Measurements from ENCODE around the gene RALGPS1. TPM values are rescaled to one million over a fixed set of nuclear protein-coding genes. Genes with fewer than 3 reads are reported as not detected.

The RALGPS1 gene
- total and polyA plus RNA-seq, 2 experiments from 2014 or later: 13.1 to 22.1 TPM

- TF ChIP-seq EZH2phosphoT487 (IDR thresholded peaks at IDR 0.05; ENCODE audit: low read depth, severe bottlenecking, unreplicated experiment): no peak
- TF ChIP-seq EZH2 (IDR thresholded peaks at IDR 0.05; ENCODE audit: borderline replicate concordance): no peak
- no peak for TF ChIP-seq CTCF (IDR thresholded peaks at IDR 0.05; ENCODE audit: poor library complexity)
- Histone ChIP-seq H3K27ac (no peak overlapping the region), H3K36me3 (replicated peaks; ENCODE audit: insufficient read depth, low read depth) (no peaks in the 10 kb centered on the region), H3K9me3 (ENCODE audit: low read depth) (no peaks in the 10 kb centered on the region), H3K27me3 (no peaks in the 10 kb centered on the region), H4K20me1 (ENCODE audit: insufficient read depth, poor library complexity, severe bottlenecking) (no peaks in the 10 kb centered on the region), H3K4me3 (no peak overlapping the region), H3K4me1 (ENCODE audit: insufficient read depth) (peaks cover 7% of the 10 kb centered on the region), H3K4me2 (no peak overlapping the region), H3K79me2 (no peaks in the 10 kb centered on the region), H3K9me2 (replicated peaks; ENCODE audit: insufficient read depth) (no peaks in the 10 kb centered on the region), H2AFZ (no peak overlapping the region)
- 61% methylated on average over 2 of the region's 2 CpGs for WGBS (ENCODE audit: low lambda C conversion rate, missing lambda C conversion rate)
- no peak for DNase-seq (ENCODE audit: low spot score)
Measured at GRCh38 chr9:126991183-126991582, 76.6 kb downstream of the RALGPS1 start.

- no peak overlapping the region for H3K27ac ChIP-seq
- H4K20me1 ChIP-seq (ENCODE audit: insufficient read depth, poor library complexity, severe bottlenecking): no peaks in the 10 kb centered on the region
- H3K9me2 ChIP-seq (replicated peaks; ENCODE audit: insufficient read depth): no peaks in the 10 kb centered on the region
- no peak for TF ChIP-seq EZH2 (IDR thresholded peaks at IDR 0.05; ENCODE audit: borderline replicate concordance)
- no peak for TF ChIP-seq EZH2phosphoT487 (IDR thresholded peaks at IDR 0.05; ENCODE audit: low read depth, severe bottlenecking, unreplicated experiment)
- TF ChIP-seq CTCF (IDR thresholded peaks at IDR 0.05; ENCODE audit: poor library complexity): no peak
- no peaks in the 10 kb centered on the region for H3K36me3 ChIP-seq (replicated peaks; ENCODE audit: insufficient read depth, low read depth)
- no peaks in the 10 kb centered on the region for H3K4me1 ChIP-seq (ENCODE audit: insufficient read depth)
- no peak overlapping the region for H2AFZ ChIP-seq
- H3K9me3 ChIP-seq (ENCODE audit: low read depth): no peaks in the 10 kb centered on the region
- no peak for DNase-seq (ENCODE audit: low spot score)
- no peak overlapping the region for H3K4me2 ChIP-seq
- H3K79me2 ChIP-seq: no peaks in the 10 kb centered on the region
- H3K27me3 ChIP-seq: no peaks in the 10 kb centered on the region
- H3K4me3 ChIP-seq: no peak overlapping the region
Measured at GRCh38 chr9:126992427-126992826, 77.8 kb downstream of the RALGPS1 start.

GRCh38 chr9:126999315-127000068 lies 84.9 kb downstream of the RALGPS1 start:
- no peak for DNase-seq (ENCODE audit: low spot score)
- H3K9me3 ChIP-seq (ENCODE audit: low read depth): no peaks in the 10 kb centered on the region
- H3K4me2 ChIP-seq: no peak overlapping the region
- H3K27me3 ChIP-seq: no peaks in the 10 kb centered on the region
- H3K9me2 ChIP-seq (replicated peaks; ENCODE audit: insufficient read depth): no peaks in the 10 kb centered on the region
- 88% methylated on average over 2 of the region's 2 CpGs for WGBS (ENCODE audit: low lambda C conversion rate, missing lambda C conversion rate)
- H3K4me1 ChIP-seq (ENCODE audit: insufficient read depth): no peaks in the 10 kb centered on the region
- no peaks in the 10 kb centered on the region for H3K79me2 ChIP-seq
- TF ChIP-seq CTCF (IDR thresholded peaks at IDR 0.05; ENCODE audit: poor library complexity) (no peak), EZH2phosphoT487 (IDR thresholded peaks at IDR 0.05; ENCODE audit: low read depth, severe bottlenecking, unreplicated experiment) (no peak), EZH2 (IDR thresholded peaks at IDR 0.05; ENCODE audit: borderline replicate concordance) (no peak)
- H3K36me3 ChIP-seq (replicated peaks; ENCODE audit: insufficient read depth, low read depth): no peaks in the 10 kb centered on the region
- H3K27ac ChIP-seq: no peak overlapping the region
- no peaks in the 10 kb centered on the region for H4K20me1 ChIP-seq (ENCODE audit: insufficient read depth, poor library complexity, severe bottlenecking)
- no peak overlapping the region for H2AFZ ChIP-seq
- H3K4me3 ChIP-seq: no peak overlapping the region
